GM12864 (cell line): ENCODE data around the gene ZNHIT1.
A peak's percentile ranks its signal among the peaks of the same experiment; 100 is the strongest.

Source experiments
- DNase-seq: peaks from one replicate; pipeline ENCODE4 v3.0.0-alpha.2; 2011; ENCODE audit warnings: low read depth
- H3K4me3 ChIP-seq: 2 replicates; pipeline ENCODE4 v1.5.1; 2011; ENCODE audit warnings: mild to moderate bottlenecking, low read depth, low read length, control low read depth
- CTCF ChIP-seq: IDR thresholded peaks from 2 replicates; pipeline ENCODE4 v1.5.1; 2011; ENCODE audit warnings: low read depth, mild to moderate bottlenecking, moderate library complexity, low read length, control low read depth, inconsistent platforms; ENCODE audit errors: missing control alignments

The ZNHIT1 gene

GRCh38 chr7:101217388-101218235 lies at the start of gene ZNHIT1, which contains the start of gene PLOD3:
ZNHIT1 (plus strand) TSS chr7:101218165; CDS start chr7:101218196, 31 bp downstream.
PLOD3 (minus strand) TSS chr7:101217581; CDS start chr7:101217274, 307 bp downstream.
- no peak for TF ChIP-seq CTCF

DNA sequence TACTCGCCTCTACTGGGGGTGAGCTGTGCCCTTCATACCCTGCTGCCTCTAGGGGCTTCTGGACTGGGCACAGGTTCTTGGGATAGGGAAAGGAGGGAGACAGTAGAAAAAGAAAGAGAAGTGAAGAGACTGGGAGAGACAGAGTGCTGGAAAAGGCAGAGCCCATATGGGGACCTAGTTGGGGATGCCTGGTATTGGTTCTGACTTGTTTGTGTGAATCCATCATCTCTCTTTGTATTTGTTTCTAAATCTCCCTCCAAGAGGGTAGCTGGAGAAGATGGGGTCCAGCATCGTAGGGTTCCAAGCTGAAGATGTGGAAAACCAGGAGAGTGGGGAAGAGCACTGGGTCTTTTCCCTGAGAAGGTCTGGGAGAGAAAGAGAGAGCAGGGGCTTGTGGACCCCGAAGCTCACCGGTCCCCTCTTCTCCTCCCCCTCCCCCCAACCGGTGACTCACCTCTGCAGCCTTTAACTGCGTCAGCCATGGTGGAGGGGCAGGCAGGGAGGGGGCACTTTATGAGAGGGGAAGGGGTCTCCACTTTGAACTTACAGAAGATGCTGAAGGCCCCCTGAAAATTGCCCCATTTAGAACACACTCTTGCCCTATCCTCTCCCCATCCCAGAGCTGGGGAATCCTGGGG lies 49.4 kb upstream of the ZNHIT1 start:
- DNase-seq = no peak
- no peak for TF ChIP-seq CTCF
- no peak overlapping the region for H3K4me3 ChIP-seq

More at GRCh38 chr7:101217388-101218235, at the start of gene ZNHIT1, which contains the start of gene PLOD3:
- peak within 1 kb of the TSS; percentile 88 for H3K4me3 ChIP-seq
- peak; percentile 95 for DNase-seq

DNA sequence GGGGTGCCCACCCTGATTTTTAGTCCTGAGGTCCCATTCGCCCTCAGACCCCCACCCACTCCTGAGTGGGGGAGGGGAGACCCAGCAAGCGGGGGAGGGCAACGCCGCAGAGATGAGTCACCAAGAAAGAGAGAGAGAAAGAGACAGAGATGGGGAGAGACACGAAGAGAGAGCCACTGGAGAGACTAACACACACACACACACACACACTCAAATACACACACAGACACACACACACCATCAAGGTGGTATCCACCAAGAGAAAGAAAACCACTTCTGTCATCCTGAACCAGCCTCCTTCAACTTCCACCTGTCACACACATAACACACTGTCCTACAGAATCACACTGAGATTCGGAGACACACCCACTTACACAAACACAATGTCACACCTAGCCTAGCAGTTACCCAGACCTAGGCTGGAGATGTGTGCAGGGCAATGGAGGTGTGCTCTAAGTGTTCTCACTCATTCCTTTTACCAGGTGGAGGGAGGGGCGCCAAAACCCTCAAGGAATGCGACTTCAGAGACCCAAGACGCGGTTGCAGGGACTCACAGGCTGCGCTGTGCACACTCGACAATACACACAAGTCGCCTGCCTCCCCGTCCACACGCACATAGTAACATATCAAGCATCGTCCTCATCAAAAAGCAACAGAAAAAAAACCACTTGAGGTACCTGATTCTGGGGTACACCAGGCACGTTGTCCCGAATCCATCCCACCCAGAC lies 48.7 kb upstream of the ZNHIT1 start:
- no peak for DNase-seq
- TF ChIP-seq CTCF = no peak
- no peak overlapping the region for H3K4me3 ChIP-seq

DNA sequence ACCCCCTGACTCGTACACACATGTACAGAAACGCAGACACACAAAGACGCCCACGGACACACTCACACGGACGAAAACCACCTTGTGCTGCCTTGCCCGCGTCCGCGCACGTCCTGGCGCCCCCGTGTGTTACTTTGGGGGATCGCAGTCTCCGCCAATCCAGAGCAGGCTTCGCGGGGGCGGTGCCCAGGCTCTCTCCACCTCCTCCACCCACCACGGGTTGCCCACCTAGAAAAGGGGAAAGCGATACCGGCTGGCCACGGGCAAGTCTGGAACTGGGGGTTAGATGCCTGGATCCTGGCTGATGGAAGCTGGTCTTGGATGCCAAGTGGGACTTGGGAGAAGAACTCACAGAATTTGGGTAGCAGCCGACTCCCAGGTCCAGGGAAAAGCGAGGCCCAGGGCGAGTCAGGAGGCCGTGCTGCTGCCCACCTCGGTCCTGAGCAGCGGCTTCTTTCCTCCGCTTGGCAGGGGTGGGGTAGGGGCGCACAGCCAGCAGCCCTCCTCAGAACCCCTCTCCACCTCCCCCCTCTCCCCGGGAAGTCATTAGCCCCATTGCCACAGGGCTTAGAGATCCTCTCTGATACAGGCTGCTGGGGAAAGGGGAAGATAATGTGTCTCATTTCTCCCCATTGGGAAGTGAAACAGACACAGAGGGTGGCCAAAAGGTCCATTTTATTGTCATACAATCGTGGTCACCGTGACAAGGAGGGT lies 48.0 kb upstream of the ZNHIT1 start:
- peak; percentile 96 for TF ChIP-seq CTCF
- peak; percentile 15 for DNase-seq
- H3K4me3 ChIP-seq = no peak overlapping the region

GRCh38 chr7:101170617-101171441 lies 47.1 kb upstream of the ZNHIT1 start:
- no peak for TF ChIP-seq CTCF
- no peak for DNase-seq
- no peak overlapping the region for H3K4me3 ChIP-seq

- no peak for DNase-seq
- peak; percentile 9 for TF ChIP-seq CTCF
- H3K4me3 ChIP-seq = no peak overlapping the region
These were observed 46.5 kb upstream of the ZNHIT1 start for GRCh38 chr7:101171442-101171837.
